ENCODE results near the gene MINDY4. TPM values are rescaled to one million over a fixed set of nuclear protein-coding genes. Genes with fewer than 3 reads are reported as not detected.

The MINDY4 gene
- total and polyA plus RNA-seq, 8 donors, result 2.9 to 4.9 (median 3.6) TPM

GRCh38 chr7:30859940-30860496 lies 88.8 kb downstream of the MINDY4 start:
- H3K4me1 ChIP-seq, result no peaks in the 10 kb centered on the region
- 83% methylated on average over 13 of the region's 13 CpGs for whole genome bisulfite sequencing, 2 donors
- no peak for TF ChIP-seq CTCF (IDR thresholded peaks at IDR 0.05)
- H3K27ac ChIP-seq, result peak overlapping the region in 2 of 4 donors; percentile 57 to 68
- ATAC-seq (peak; percentile 43 to 83 (median 77)), DNase-seq (no peak), FAIRE-seq (no peak)
- no peaks in the 10 kb centered on the region for H3K36me3 ChIP-seq
- intact Hi-C loops (cut with DNase I), result no loop called here
- H3K9me3 ChIP-seq, result no peaks in the 10 kb centered on the region
- no peaks in the 10 kb centered on the region for H3K27me3 ChIP-seq
- H3K4me3 ChIP-seq, result no peak overlapping the region

GRCh38 chr7:30861612-30862011 lies 90.4 kb downstream of the MINDY4 start:
- intact Hi-C loops (cut with DNase I), result no loop called here
- FAIRE-seq, result no peak
- H3K4me3 ChIP-seq, result no peak overlapping the region
- DNase-seq, result peak in 1 of 6 donors; percentile 34
- no peaks in the 10 kb centered on the region for H3K36me3 ChIP-seq
- no peak for ATAC-seq
- no peak overlapping the region for H3K27ac ChIP-seq
- no peaks in the 10 kb centered on the region for H3K4me1 ChIP-seq
- H3K9me3 ChIP-seq, result no peaks in the 10 kb centered on the region
- 93 to 98% methylated on average over 7 of the region's 7 CpGs for WGBS, 2 donors
- no peak for TF ChIP-seq CTCF (IDR thresholded peaks at IDR 0.05)
- no peaks in the 10 kb centered on the region for H3K27me3 ChIP-seq

- no peak overlapping the region for H3K4me3 ChIP-seq
- DNase-seq (no peak), FAIRE-seq (no peak), ATAC-seq (no peak)
- H3K27ac ChIP-seq, result no peak overlapping the region
- intact Hi-C loops (cut with DNase I), result no loop called here
- no peaks in the 10 kb centered on the region for H3K36me3 ChIP-seq
- no peaks in the 10 kb centered on the region for H3K27me3 ChIP-seq
- TF ChIP-seq CTCF (IDR thresholded peaks at IDR 0.05), result no peak
- no peaks in the 10 kb centered on the region for H3K9me3 ChIP-seq
- peaks cover 0 to 3% (median 0%) of the 10 kb centered on the region in 3 donors for H3K4me1 ChIP-seq
- 89 to 91% methylated on average over 9 of the region's 9 CpGs for WGBS, 2 donors
Measured at GRCh38 chr7:30862995-30863705, 91.9 kb downstream of the MINDY4 start.

GRCh38 chr7:30863706-30864035 lies 92.5 kb downstream of the MINDY4 start:
- no peak for TF ChIP-seq CTCF (IDR thresholded peaks at IDR 0.05)
- no peak for ATAC-seq
- no peaks in the 10 kb centered on the region for H3K36me3 ChIP-seq
- intact Hi-C loops (cut with DNase I), result no loop called here
- no peak for FAIRE-seq
- H3K4me3 ChIP-seq, result no peak overlapping the region
- no peaks in the 10 kb centered on the region for H3K9me3 ChIP-seq
- H3K27me3 ChIP-seq, result no peaks in the 10 kb centered on the region
- H3K4me1 ChIP-seq, result peaks cover 0 to 3% (median 0%) of the 10 kb centered on the region in 3 donors
- WGBS, 2 donors, result 69 to 81% methylated on average over 4 of the region's 4 CpGs
- H3K27ac ChIP-seq, result no peak overlapping the region
- DNase-seq, result no peak

- FAIRE-seq (no peak), ATAC-seq (no peak), DNase-seq (no peak)
- TF ChIP-seq CTCF (IDR thresholded peaks at IDR 0.05), result no peak
- no peaks in the 10 kb centered on the region for H3K27me3 ChIP-seq
- WGBS, 2 donors, result 76 to 83% methylated on average over 3 of the region's 3 CpGs
- intact Hi-C loops (cut with DNase I), result no loop called here
- no peaks in the 10 kb centered on the region for H3K36me3 ChIP-seq
- H3K27ac ChIP-seq, result no peak overlapping the region
- no peaks in the 10 kb centered on the region for H3K9me3 ChIP-seq
- no peak overlapping the region for H3K4me3 ChIP-seq
- peaks cover 0 to 3% (median 0%) of the 10 kb centered on the region in 3 donors for H3K4me1 ChIP-seq
Measured at GRCh38 chr7:30864101-30864500, 92.9 kb downstream of the MINDY4 start.
